ENCODE measurements around the gene ANKDD1B. TPM values are rescaled to one million over a fixed set of nuclear protein-coding genes. Genes with fewer than 3 reads are reported as not detected.

Gene ANKDD1B
- total RNA-seq, 2 donors from 2014 or later, result 1.6 TPM; not detected in 1

DNA sequence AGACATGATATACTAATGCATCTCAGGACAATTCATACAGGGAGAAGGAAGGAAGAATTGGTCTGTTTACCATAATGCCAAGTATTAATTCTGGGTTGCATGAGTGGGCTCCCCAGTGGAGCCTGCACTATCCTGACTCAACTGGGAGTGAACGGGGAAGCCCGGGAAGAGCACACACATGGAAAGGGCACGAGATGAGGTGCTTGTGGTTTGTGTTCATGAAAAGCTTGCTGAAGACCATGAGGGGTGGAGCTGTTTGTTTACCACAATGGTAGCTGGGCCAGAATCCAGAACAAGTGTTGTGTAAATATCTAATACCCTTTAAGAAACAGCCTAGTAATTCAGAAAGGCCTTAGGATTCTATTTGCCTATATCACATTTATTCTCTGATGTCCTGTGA, 61.4 kb downstream of the ANKDD1B start:
- H3K27ac ChIP-seq, result no peak overlapping the region
- H3K27me3 ChIP-seq (replicated peaks; ENCODE audit: insufficient read depth), result no peaks in the 10 kb centered on the region
- H3K4me1 ChIP-seq (ENCODE audit: control insufficient read depth in 1 of 2, low read depth in 2 of 2), result peaks cover 10 to 18% of the 10 kb centered on the region in 2 donors
- DNase-seq (ENCODE audit: low spot score) (no peak), ATAC-seq (ENCODE audit: insufficient number of reproducible peaks, low FRiP score, low read depth) (no peak)
- H3K36me3 ChIP-seq, result peaks cover 4% of the 10 kb centered on the region
- no peak for TF ChIP-seq CTCF (IDR thresholded peaks at IDR 0.05)
- H3K4me3 ChIP-seq, result no peak overlapping the region
- H3K9me3 ChIP-seq, result no peaks in the 10 kb centered on the region

DNA sequence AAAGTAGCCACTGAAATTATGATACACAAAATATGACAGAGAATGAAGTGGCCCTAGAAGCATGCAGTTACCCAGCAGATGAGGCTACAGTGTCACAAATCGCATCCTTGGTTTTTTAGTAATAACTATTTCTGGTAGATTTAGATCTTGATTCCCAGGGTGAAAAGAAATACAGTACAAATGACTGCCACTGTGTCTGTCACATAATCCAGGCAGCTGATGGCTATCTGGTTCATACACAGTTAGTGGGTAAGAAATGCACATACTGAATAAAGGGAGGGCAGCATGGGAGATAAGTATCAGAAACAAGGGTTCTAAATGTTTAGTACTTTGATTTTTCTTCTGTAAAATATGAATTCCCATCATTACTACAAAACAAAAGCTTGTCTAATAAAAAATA, 64.5 kb downstream of the ANKDD1B start:
- no peak for DNase-seq (ENCODE audit: low spot score)
- Histone ChIP-seq H3K4me3 (no peak overlapping the region), H3K36me3 (peaks cover 4% of the 10 kb centered on the region), H3K9me3 (no peaks in the 10 kb centered on the region), H3K4me1 (ENCODE audit: control insufficient read depth in 1 of 2, low read depth in 2 of 2) (no peaks in the 10 kb centered on the region), H3K27ac (no peak overlapping the region), H3K27me3 (replicated peaks; ENCODE audit: insufficient read depth) (no peaks in the 10 kb centered on the region)
- no peak for ATAC-seq (ENCODE audit: insufficient number of reproducible peaks, low FRiP score, low read depth)
- TF ChIP-seq CTCF (IDR thresholded peaks at IDR 0.05), result no peak

DNA sequence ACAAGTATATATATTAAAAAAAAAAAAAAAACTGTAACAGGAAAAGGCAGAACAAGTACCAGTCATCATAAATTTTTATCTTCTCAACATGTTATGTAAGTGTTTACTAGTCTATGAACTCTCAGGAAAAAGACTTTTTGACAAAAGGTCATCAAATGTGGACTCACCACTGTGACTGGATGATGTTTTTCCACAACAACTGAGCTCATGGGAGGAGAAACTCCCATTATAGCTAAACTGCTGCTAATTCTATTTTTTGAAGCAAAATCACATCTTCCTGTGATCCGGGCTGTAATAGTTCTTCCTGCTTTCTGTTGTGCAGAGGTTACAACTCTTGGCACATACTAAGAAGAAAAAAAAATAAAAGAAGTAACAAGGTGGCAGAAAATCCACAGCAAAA, 66.4 kb downstream of the ANKDD1B start:
- DNase-seq (ENCODE audit: low spot score), result no peak
- no peak overlapping the region for H3K27ac ChIP-seq
- H3K27me3 ChIP-seq (replicated peaks; ENCODE audit: insufficient read depth), result no peaks in the 10 kb centered on the region
- H3K9me3 ChIP-seq, result no peaks in the 10 kb centered on the region
- H3K36me3 ChIP-seq, result peaks cover 4% of the 10 kb centered on the region
- no peaks in the 10 kb centered on the region for H3K4me1 ChIP-seq (ENCODE audit: control insufficient read depth in 1 of 2, low read depth in 2 of 2)
- no peak for ATAC-seq (ENCODE audit: insufficient number of reproducible peaks, low FRiP score, low read depth)
- no peak for TF ChIP-seq CTCF (IDR thresholded peaks at IDR 0.05)
- no peak overlapping the region for H3K4me3 ChIP-seq

DNA sequence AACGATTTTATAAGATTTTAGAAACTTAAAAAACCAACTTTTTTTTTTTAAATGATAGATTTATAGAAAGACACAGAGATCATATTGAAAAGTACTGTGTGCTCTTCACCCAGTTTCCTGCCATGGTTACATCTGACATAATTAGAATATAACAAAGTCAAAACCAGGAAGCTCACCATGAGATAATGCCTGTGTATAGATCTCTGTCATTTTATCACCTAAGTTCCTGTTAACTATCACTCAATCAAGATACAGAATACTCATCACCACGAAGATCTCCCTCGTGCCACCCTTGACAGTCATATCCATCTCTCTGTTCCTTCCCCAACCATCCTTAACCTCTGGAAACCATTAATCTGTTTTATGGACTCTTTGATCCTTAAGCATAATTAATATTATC, 66.9 kb downstream of the ANKDD1B start:
- ATAC-seq (ENCODE audit: insufficient number of reproducible peaks, low FRiP score, low read depth), result no peak
- no peak for TF ChIP-seq CTCF (IDR thresholded peaks at IDR 0.05)
- H3K4me1 ChIP-seq (ENCODE audit: control insufficient read depth in 1 of 2, low read depth in 2 of 2), result no peaks in the 10 kb centered on the region
- H3K4me3 ChIP-seq, result no peak overlapping the region
- H3K27ac ChIP-seq, result no peak overlapping the region
- peaks cover 4% of the 10 kb centered on the region for H3K36me3 ChIP-seq
- DNase-seq (ENCODE audit: low spot score), result no peak
- no peaks in the 10 kb centered on the region for H3K9me3 ChIP-seq
- no peaks in the 10 kb centered on the region for H3K27me3 ChIP-seq (replicated peaks; ENCODE audit: insufficient read depth)

DNA sequence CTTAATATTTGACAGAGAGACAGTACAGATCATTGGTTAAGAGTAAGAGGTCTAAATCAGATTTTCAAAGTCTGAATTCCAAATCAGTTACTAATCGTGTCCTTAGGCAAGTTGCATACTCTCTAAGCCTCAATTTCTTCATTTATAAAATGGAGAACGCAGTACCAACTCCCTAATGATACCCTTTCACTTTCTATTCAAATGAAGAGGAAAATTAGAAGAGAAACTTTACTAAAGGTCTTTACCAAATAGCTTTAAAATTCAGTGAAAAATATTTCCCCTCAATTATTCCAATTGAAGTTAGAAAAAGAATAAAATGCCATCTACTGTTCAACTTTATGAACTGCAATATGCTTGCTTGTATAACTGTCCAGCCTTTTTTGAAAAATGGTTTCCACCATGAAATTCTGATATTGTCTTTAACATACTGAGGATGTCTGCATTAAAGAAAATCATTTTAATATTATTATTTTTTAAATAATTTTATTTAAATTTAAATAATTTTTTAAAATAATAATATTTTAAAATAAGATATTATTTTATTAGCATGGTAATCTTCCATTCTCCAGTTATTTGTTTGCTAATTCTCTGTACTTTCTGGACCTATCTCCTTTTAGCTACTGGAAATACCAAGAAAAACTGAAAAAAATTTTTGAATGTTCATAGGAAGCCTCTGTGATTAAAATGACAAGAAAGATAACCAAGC, 70.0 kb downstream of the ANKDD1B start:
- Histone ChIP-seq H3K9me3 (no peaks in the 10 kb centered on the region), H3K27me3 (replicated peaks; ENCODE audit: insufficient read depth) (no peaks in the 10 kb centered on the region), H3K4me1 (ENCODE audit: control insufficient read depth in 1 of 2, low read depth in 2 of 2) (no peaks in the 10 kb centered on the region), H3K4me3 (peak overlapping the region; percentile 31), H3K27ac (no peak overlapping the region), H3K36me3 (no peaks in the 10 kb centered on the region)
- TF ChIP-seq CTCF (IDR thresholded peaks at IDR 0.05), result peak; percentile 77
- ATAC-seq (ENCODE audit: insufficient number of reproducible peaks, low FRiP score, low read depth), result no peak
- DNase-seq (ENCODE audit: low spot score), result no peak
